Peyer's patch (tissue), 4 donors: ENCODE results near the gene TMEM164.

Experiments used
- POLR2A ChIP-seq, 2 donors: fragments of 450-650 bp; IDR thresholded peaks; one replicate each; pipeline ENCODE4 v1.5.1; 2017; ENCODE audit warnings: antibody characterized with exemption in 2 of 2, mild to moderate bottlenecking in 2 of 2, moderate library complexity in 2 of 2
- TF ChIP-seq, protein P1 (sequence below), 6 experiments: fragments of 450-650 bp in 4 of 6; fragments of 200-600 bp in 2 of 6; sonication (generic) in 1 of 6; IDR thresholded peaks; one replicate each; pipeline ENCODE4 v1.5.1; 2017 to 2019; ENCODE audit warnings: antibody characterized with exemption in 6 of 6, mild to moderate bottlenecking in 3 of 6, moderate library complexity in 1 of 6

DNA sequence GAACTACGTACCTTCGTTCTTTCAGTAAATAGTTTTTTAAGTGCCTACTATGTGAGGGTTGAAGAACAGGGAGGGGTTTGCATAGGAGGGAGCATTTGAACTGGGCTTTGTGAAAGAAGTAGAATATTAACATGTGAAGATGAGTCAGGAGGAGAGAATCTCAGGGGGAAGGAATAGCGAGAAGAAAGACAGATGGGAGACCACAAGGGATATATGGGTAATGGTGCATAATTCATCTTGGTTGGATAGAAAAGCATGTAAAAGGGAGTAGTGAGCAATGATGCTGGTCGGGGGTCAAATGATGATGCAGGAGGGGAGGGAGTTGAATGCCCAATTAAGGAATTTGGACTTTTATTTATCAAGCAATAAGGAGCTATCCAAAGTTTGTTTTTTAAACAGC is 52.7 kb downstream of the TMEM164 start:
- TF ChIP-seq, protein P1, sequence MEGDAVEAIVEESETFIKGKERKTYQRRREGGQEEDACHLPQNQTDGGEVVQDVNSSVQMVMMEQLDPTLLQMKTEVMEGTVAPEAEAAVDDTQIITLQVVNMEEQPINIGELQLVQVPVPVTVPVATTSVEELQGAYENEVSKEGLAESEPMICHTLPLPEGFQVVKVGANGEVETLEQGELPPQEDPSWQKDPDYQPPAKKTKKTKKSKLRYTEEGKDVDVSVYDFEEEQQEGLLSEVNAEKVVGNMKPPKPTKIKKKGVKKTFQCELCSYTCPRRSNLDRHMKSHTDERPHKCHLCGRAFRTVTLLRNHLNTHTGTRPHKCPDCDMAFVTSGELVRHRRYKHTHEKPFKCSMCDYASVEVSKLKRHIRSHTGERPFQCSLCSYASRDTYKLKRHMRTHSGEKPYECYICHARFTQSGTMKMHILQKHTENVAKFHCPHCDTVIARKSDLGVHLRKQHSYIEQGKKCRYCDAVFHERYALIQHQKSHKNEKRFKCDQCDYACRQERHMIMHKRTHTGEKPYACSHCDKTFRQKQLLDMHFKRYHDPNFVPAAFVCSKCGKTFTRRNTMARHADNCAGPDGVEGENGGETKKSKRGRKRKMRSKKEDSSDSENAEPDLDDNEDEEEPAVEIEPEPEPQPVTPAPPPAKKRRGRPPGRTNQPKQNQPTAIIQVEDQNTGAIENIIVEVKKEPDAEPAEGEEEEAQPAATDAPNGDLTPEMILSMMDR (IDR thresholded peaks at IDR 0.05): no peak
- TF ChIP-seq POLR2A (IDR thresholded peaks at IDR 0.05): no peak
